Nephron (organoid): ENCODE data around the gene ELMO1.

Experiments
- H3K27ac Mint-ChIP-seq, 3 experiments: 2 replicates each; pipeline ENCODE4 v1.8.0; 2020; ENCODE audit warnings: mixed read lengths in 3 of 3, mild to moderate bottlenecking in 2 of 3, moderate library complexity in 1 of 3
- H3K27me3 Mint-ChIP-seq: 2 replicates; pipeline ENCODE4 v1.8.0; 2021; ENCODE audit warnings: low read depth, mild to moderate bottlenecking, moderate library complexity, mixed read lengths
- H3K36me3 Mint-ChIP-seq: 2 replicates; pipeline ENCODE4 v1.8.0; 2020; ENCODE audit warnings: low read depth, mixed read lengths
- H3K4me1 Mint-ChIP-seq: 2 replicates; pipeline ENCODE4 v1.8.0; 2020; ENCODE audit warnings: mixed read lengths
- H3K4me3 Mint-ChIP-seq, 3 experiments: 2 replicates each; pipeline ENCODE4 v1.8.0; 2020; ENCODE audit warnings: mild to moderate bottlenecking in 3 of 3, mixed read lengths in 3 of 3, moderate library complexity in 2 of 3
- H3K9me3 Mint-ChIP-seq: 2 replicates; pipeline ENCODE4 v1.8.0; 2020; ENCODE audit warnings: mixed read lengths
- TF ChIP-seq, protein P1 (sequence below), 3 experiments: fragments of 200-600 bp; sonication (generic); IDR thresholded peaks; one replicate each; pipeline ENCODE4 v1.5.0; 2021; ENCODE audit warnings: antibody characterized with exemption in 3 of 3; ENCODE audit not compliant: unreplicated experiment in 3 of 3

The ELMO1 gene

DNA sequence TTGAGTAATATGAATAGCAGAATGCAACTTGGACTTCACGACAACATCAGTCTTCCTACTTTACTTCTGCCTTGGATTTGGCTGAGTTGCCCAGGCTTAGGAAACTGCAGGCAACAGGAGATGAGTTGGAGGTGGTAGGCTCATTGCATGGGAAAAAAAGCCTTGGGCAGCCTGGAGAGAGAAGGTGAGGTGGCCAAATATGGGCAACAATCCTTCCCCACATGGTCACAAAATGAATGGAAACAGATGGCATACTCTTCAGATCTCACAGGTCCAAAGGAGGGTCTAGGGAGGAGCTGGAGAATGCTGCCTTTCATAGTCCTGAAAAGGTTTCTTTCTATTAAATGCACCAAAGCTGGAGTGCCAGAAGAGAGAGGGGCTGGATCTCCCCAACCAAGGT lies 595.7 kb downstream of the ELMO1 start:
- TF ChIP-seq, protein P1, sequence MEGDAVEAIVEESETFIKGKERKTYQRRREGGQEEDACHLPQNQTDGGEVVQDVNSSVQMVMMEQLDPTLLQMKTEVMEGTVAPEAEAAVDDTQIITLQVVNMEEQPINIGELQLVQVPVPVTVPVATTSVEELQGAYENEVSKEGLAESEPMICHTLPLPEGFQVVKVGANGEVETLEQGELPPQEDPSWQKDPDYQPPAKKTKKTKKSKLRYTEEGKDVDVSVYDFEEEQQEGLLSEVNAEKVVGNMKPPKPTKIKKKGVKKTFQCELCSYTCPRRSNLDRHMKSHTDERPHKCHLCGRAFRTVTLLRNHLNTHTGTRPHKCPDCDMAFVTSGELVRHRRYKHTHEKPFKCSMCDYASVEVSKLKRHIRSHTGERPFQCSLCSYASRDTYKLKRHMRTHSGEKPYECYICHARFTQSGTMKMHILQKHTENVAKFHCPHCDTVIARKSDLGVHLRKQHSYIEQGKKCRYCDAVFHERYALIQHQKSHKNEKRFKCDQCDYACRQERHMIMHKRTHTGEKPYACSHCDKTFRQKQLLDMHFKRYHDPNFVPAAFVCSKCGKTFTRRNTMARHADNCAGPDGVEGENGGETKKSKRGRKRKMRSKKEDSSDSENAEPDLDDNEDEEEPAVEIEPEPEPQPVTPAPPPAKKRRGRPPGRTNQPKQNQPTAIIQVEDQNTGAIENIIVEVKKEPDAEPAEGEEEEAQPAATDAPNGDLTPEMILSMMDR (IDR thresholded peaks at IDR 0.05; ENCODE audit: unreplicated experiment in 3 of 3), result no peak
- Mint-ChIP-seq H3K36me3 (peaks cover 3% of the 10 kb centered on the region), H3K9me3 (peaks cover 5% of the 10 kb centered on the region), H3K4me1 (no peaks in the 10 kb centered on the region), H3K4me3 (no peak overlapping the region), H3K27me3 (no peaks in the 10 kb centered on the region), H3K27ac (no peak overlapping the region)

- peaks cover 5% of the 10 kb centered on the region for H3K36me3 Mint-ChIP-seq
- no peaks in the 10 kb centered on the region for H3K4me1 Mint-ChIP-seq
- no peak overlapping the region for H3K4me3 Mint-ChIP-seq
- no peaks in the 10 kb centered on the region for H3K27me3 Mint-ChIP-seq
- peaks cover 8% of the 10 kb centered on the region for H3K9me3 Mint-ChIP-seq
- H3K27ac Mint-ChIP-seq, result peak overlapping the region in 1 of 3 experiments; percentile 5
- TF ChIP-seq, protein P1 (IDR thresholded peaks at IDR 0.05; ENCODE audit: unreplicated experiment in 3 of 3), result no peak
Observed at GRCh38 chr7:36852017-36852416, 596.6 kb downstream of the ELMO1 start.

- no peaks in the 10 kb centered on the region for H3K4me1 Mint-ChIP-seq
- no peak overlapping the region for H3K27ac Mint-ChIP-seq
- no peaks in the 10 kb centered on the region for H3K27me3 Mint-ChIP-seq
- TF ChIP-seq, protein P1 (IDR thresholded peaks at IDR 0.05; ENCODE audit: unreplicated experiment in 3 of 3), result no peak
- peaks cover 5% of the 10 kb centered on the region for H3K36me3 Mint-ChIP-seq
- H3K4me3 Mint-ChIP-seq, result no peak overlapping the region
- peaks cover 15% of the 10 kb centered on the region for H3K9me3 Mint-ChIP-seq
Observed at GRCh38 chr7:36851382-36851781, 597.3 kb downstream of the ELMO1 start.

DNA sequence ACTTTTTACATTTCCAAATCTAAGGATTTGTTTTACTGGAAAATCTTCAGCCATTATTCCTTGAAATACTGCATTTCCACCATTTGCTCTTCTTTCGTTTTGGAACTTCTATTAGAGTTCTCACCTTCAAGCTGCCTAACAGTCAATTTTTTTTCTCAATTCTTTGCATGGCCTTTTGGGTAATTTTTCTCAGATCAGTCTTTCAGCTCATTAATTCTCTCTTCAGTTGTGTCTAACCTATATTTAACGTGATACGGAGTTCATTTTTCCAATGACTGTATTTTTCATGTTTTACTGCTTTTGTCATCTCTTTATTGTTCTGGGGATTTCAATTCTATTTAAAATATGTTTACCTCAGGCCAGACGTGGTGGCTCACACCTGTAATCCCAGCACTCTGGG lies 600.7 kb downstream of the ELMO1 start:
- peaks cover 5% of the 10 kb centered on the region for H3K36me3 Mint-ChIP-seq
- H3K4me1 Mint-ChIP-seq, result no peaks in the 10 kb centered on the region
- no peak overlapping the region for H3K27ac Mint-ChIP-seq
- peaks cover 26% of the 10 kb centered on the region for H3K9me3 Mint-ChIP-seq
- no peak overlapping the region for H3K4me3 Mint-ChIP-seq
- TF ChIP-seq, protein P1 (IDR thresholded peaks at IDR 0.05; ENCODE audit: unreplicated experiment in 3 of 3), result no peak
- no peaks in the 10 kb centered on the region for H3K27me3 Mint-ChIP-seq

DNA sequence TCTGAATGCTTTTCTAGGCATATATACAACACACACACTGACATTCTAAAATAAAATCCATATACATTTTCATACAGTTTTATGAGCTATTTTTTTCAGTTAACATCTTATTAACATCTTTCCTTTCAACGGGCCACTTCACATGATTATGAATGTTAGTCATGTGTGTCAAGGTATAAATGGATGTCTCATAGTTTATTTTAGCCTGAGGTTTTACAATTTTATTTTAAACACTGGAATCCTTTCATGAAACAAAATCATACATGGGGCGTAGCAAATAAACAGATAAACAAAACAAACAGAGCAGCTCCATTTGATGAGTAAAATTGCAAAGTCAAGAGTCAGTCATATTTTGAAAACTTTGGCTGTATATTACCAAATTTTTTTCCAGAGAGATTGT lies 604.3 kb downstream of the ELMO1 start:
- Mint-ChIP-seq H3K36me3 (peaks cover 5% of the 10 kb centered on the region), H3K9me3 (peaks cover 26% of the 10 kb centered on the region), H3K4me1 (no peaks in the 10 kb centered on the region), H3K4me3 (no peak overlapping the region), H3K27me3 (no peaks in the 10 kb centered on the region), H3K27ac (no peak overlapping the region)
- TF ChIP-seq, protein P1 (IDR thresholded peaks at IDR 0.05; ENCODE audit: unreplicated experiment in 3 of 3), result no peak

- TF ChIP-seq, protein P1 (IDR thresholded peaks at IDR 0.05; ENCODE audit: unreplicated experiment in 3 of 3), result no peak
- Mint-ChIP-seq H3K4me3 (no peak overlapping the region), H3K36me3 (no peaks in the 10 kb centered on the region), H3K27ac (no peak overlapping the region), H3K4me1 (no peaks in the 10 kb centered on the region), H3K27me3 (no peaks in the 10 kb centered on the region), H3K9me3 (peaks cover 12% of the 10 kb centered on the region)
Observed at GRCh38 chr7:36840904-36841303, 607.8 kb downstream of the ELMO1 start.
